K562 (cell line): Measurements from ENCODE around the gene AFF1. TPM values are rescaled to one million over a fixed set of nuclear protein-coding genes. Genes with fewer than 3 reads are reported as not detected.

ENCODE experiments used
- ARNT ChIP-seq, 2 experiments: fragments of 450-650 bp; IDR thresholded peaks; 2 replicates each; pipeline ENCODE4 v1.6.1; 2016; ENCODE audit warnings: mild to moderate bottlenecking in 1 of 2
- CBFA2T2 ChIP-seq: fragments of 450-650 bp; conservative IDR thresholded peaks from 2 replicates; pipeline ENCODE4 v1.6.1; 2017; ENCODE audit warnings: mild to moderate bottlenecking
- CCNT2 ChIP-seq: IDR thresholded peaks from 2 replicates; pipeline ENCODE4 v1.6.1; 2011; ENCODE audit warnings: borderline replicate concordance, low read depth, mild to moderate bottlenecking, moderate library complexity, mixed read lengths, low read length; ENCODE audit not compliant: insufficient read length; ENCODE audit errors: extremely low read depth
- CREB1 ChIP-seq, 2 experiments: sonication (generic) in 1 of 2; formaldehyde crosslinking in 1 of 2; IDR thresholded peaks; 2 replicates each; pipeline versions ENCODE4 v1.6.1 to v1.8.0; 2012 to 2022; ENCODE audit warnings: inconsistent platforms in 1 of 2, mild to moderate bottlenecking in 1 of 2, missing genetic modification reagents in 1 of 2, moderate library complexity in 1 of 2
- ETV6 ChIP-seq, 3 experiments: fragments of 150-350 bp in 1 of 3; sonication (generic) in 1 of 3; formaldehyde crosslinking in 1 of 3; IDR thresholded peaks; 2 replicates each; pipeline versions ENCODE4 v1.6.1 to v1.8.0; 2014 to 2022; ENCODE audit warnings: borderline replicate concordance in 2 of 3, low read depth in 2 of 3, antibody characterized with exemption in 1 of 3, low read length in 1 of 3, mild to moderate bottlenecking in 1 of 3, missing genetic modification reagents in 1 of 3
- GATAD2B ChIP-seq: fragments of 450-650 bp; IDR thresholded peaks from 2 replicates; pipeline ENCODE4 v1.6.1; 2017; ENCODE audit warnings: mild to moderate bottlenecking, borderline replicate concordance
- KLF10 ChIP-seq: fragments of 250-450 bp; sonication (Bioruptor Pico); IDR thresholded peaks from 2 replicates; pipeline ENCODE4 v1.6.1; 2021; ENCODE audit warnings: matching md5 sums
- MBD1 ChIP-seq: fragments of 250-450 bp; sonication (Bioruptor Pico); IDR thresholded peaks from 2 replicates; pipeline ENCODE4 v1.8.0; 2022; ENCODE audit warnings: inconsistent platforms
- MTA1 ChIP-seq: fragments of 450-650 bp; IDR thresholded peaks from 2 replicates; pipeline ENCODE4 v1.6.1; 2017; ENCODE audit warnings: borderline replicate concordance
- NFIC ChIP-seq: fragments of 450-650 bp; IDR thresholded peaks from 2 replicates; pipeline ENCODE4 v1.6.1; 2017; ENCODE audit warnings: mild to moderate bottlenecking, inconsistent platforms
- NFRKB ChIP-seq: fragments of 450-650 bp; IDR thresholded peaks from 2 replicates; pipeline ENCODE4 v1.6.1; 2016; ENCODE audit warnings: low read depth
- PHB2 ChIP-seq: fragments of 450-650 bp; IDR thresholded peaks from 2 replicates; pipeline ENCODE4 v1.6.1; 2017; ENCODE audit warnings: low read depth
- POLR2H ChIP-seq: IDR thresholded peaks from 2 replicates; pipeline ENCODE4 v1.6.1; 2016; ENCODE audit warnings: missing genetic modification characterization, low read depth, mild to moderate bottlenecking, control low read depth, missing compliant biosample characterization, moderate library complexity
- RBM15 ChIP-seq: fragments of 200-400 bp; formaldehyde crosslinking; IDR thresholded peaks from 2 replicates; pipeline ENCODE4 v1.6.1; 2018; ENCODE audit warnings: mild to moderate bottlenecking, low read length, moderate library complexity; ENCODE audit not compliant: insufficient read depth
- RNF2 ChIP-seq: sonication (generic); IDR thresholded peaks from 2 replicates; pipeline ENCODE4 v1.6.1; 2016
- SMAD4 ChIP-seq: fragments of 250-450 bp; sonication (Bioruptor Pico); conservative IDR thresholded peaks from 2 replicates; pipeline ENCODE4 v1.8.0; 2021; ENCODE audit warnings: inconsistent platforms, mild to moderate bottlenecking, moderate library complexity
- SOX6 ChIP-seq: fragments of 450-650 bp; IDR thresholded peaks from 2 replicates; pipeline ENCODE4 v1.6.1; 2014; ENCODE audit warnings: mild to moderate bottlenecking
- TAL1 ChIP-seq: fragments of 450-650 bp; IDR thresholded peaks from 2 replicates; pipeline ENCODE4 v1.6.1; 2016; ENCODE audit warnings: mild to moderate bottlenecking
- TBL1XR1 ChIP-seq, 2 experiments: IDR thresholded peaks; 2 replicates each; pipeline ENCODE4 v1.6.1; 2012; ENCODE audit warnings: improper control_type of control experiment in 2 of 2, low read length in 2 of 2, mild to moderate bottlenecking in 1 of 2
- TCF7 ChIP-seq: sonication (generic); IDR thresholded peaks from 2 replicates; pipeline ENCODE4 v1.6.1; 2016; ENCODE audit warnings: antibody characterized with exemption, borderline replicate concordance
- ZEB2 ChIP-seq: fragments of 450-650 bp; IDR thresholded peaks from 2 replicates; pipeline ENCODE4 v1.6.1; 2016
- ZNF3 ChIP-seq: fragments of 250-450 bp; sonication (Bioruptor Pico); IDR thresholded peaks from 2 replicates; pipeline ENCODE4 v1.5.0; 2021; ENCODE audit warnings: mild to moderate bottlenecking, moderate library complexity
- ZNF398 ChIP-seq: fragments of 250-450 bp; sonication (Bioruptor Pico); IDR thresholded peaks from 2 replicates; pipeline ENCODE4 v1.8.0; 2021; ENCODE audit warnings: moderate library complexity, mild to moderate bottlenecking, inconsistent platforms
- ZNF41 ChIP-seq: fragments of 250-450 bp; sonication (Bioruptor Pico); conservative IDR thresholded peaks from 2 replicates; pipeline ENCODE4 v1.4.0; 2020; ENCODE audit warnings: mild to moderate bottlenecking
- ZNF584 ChIP-seq: fragments of 200-800 bp; sonication (Bioruptor generic); IDR thresholded peaks from 2 replicates; pipeline ENCODE4 v1.6.1; 2016; ENCODE audit warnings: low read depth, mild to moderate bottlenecking, missing genetic modification characterization, missing compliant biosample characterization
- polyA plus RNA-seq, 8 experiments: library from polyadenylated mRNA; depleted of rRNA in 4 of 8; stranded (reverse) in 5 of 8; unstranded in 3 of 8; fragments of >200 nt; fragmentation: Nextera tagmentation in 2 of 8; fragmentation: Illumina TruSeq in 1 of 8; extraction: Ambion mirVana in 2 of 8; extraction: Trizol in 1 of 8; gene quantifications; 2 replicates each; pipeline versions ENCODE4 v1.2.1 to v1.2.3, GENCODE V29; 2011 to 2014; ENCODE audit warnings: inconsistent platforms in 1 of 8, missing spikeins in 1 of 8
- total RNA-seq, 7 experiments: library from RNA; depleted of rRNA in 6 of 7; stranded (reverse); fragments of >200 nt in 6 of 7; fragmentation: Illumina TruSeq in 2 of 7; extraction: Trizol in 2 of 7; gene quantifications; 2 replicates each; pipeline versions ENCODE4 v1.2.1 to v1.2.3, GENCODE V29; 2011 to 2021; ENCODE audit warnings: low replicate concordance in 1 of 7

AFF1 gene
- total and polyA plus RNA-seq, 9 of the 15 experiments (the other 6 are each of a cell fraction or from before 2014, with no cell fraction given) = 4.1 to 47.5 (median 17.2) TPM

GRCh38 chr4:87053802-87054767 lies 119.3 kb downstream of the AFF1 start (continued):
- TF ChIP-seq NFIC (peak; percentile 69), ETV6 (IDR thresholded peaks at IDR 0.05; ENCODE audit: borderline replicate concordance in 1 of 2, low read depth in 2 of 2, low read length in 1 of 2) (peak in 1 of 2 experiments; percentile 52; a peak in 1 of 4 replicates), ETV6 (CRISPR knock-in tag; IDR thresholded peaks at IDR 0.05; ENCODE audit: borderline replicate concordance) (no peak), KLF10 (CRISPR knock-in tag) (no peak), RNF2 (peak; percentile 47; the same call in 1 of the 2 replicates), CREB1 (IDR thresholded peaks at IDR 0.05) (peak; percentile 45; the same call in 1 of the 2 replicates), CREB1 (CRISPR knock-in tag; IDR thresholded peaks at IDR 0.05) (peak; percentile 18; the same call in 1 of the 2 replicates), GATAD2B (peak; percentile 66; the same call in 1 of the 2 replicates), MBD1 (CRISPR knock-in tag) (no peak), POLR2H (no peak), CCNT2 (peak; percentile 49), ZEB2 (peak; percentile 52; the same call in 1 of the 2 replicates), TAL1 (peak; percentile 91), ZNF41 (CRISPR knock-in tag) (no peak), MTA1 (0 out of 2 replicates have a peak, but pooled peaks have one; percentile 17), RBM15 (no peak), PHB2 (peak; percentile 60), ARNT (IDR thresholded peaks at IDR 0.05) (0 out of 4 replicates have a peak, but pooled peaks of 1 of the 2 experiments have one; percentile 46), CBFA2T2 (peak; percentile 91), NFRKB (no peak), TCF7 (0 out of 2 replicates have a peak, but pooled peaks have one; percentile 18), TBL1XR1 (IDR thresholded peaks at IDR 0.05; ENCODE audit: low read length in 2 of 2) (peak; percentile 72 to 89; a peak in 3 of 4 replicates), ZNF584 (CRISPR knock-in tag) (no peak), SOX6 (peak; percentile 96), SMAD4 (CRISPR knock-in tag) (peak; percentile 76; the same call in 1 of the 2 replicates), ZNF398 (no peak), ZNF3 (no peak)
